Adrenal gland (tissue), 12 donors: ENCODE results near the gene POLR1H. TPM values are rescaled to one million over a fixed set of nuclear protein-coding genes. Genes with fewer than 3 reads are reported as not detected.

ENCODE experiments used
- DNase-seq, 7 donors: peaks; one replicate each; pipeline ENCODE4 v3.0.0-alpha.2; 2019 to 2020
- H3K27ac ChIP-seq, 5 donors: fragments of 200-600 bp; sonication (generic) in 4 of 5; 1 replicate in 3 of 5; 2 replicates in 2 of 5; pipeline versions ENCODE4 v1.5.1 to v1.8.0; 2016 to 2020; ENCODE audit warnings: mild to moderate bottlenecking in 1 of 5
- H3K27me3 ChIP-seq: fragments of 200-600 bp; 2 replicates; pipeline ENCODE4 v1.8.0; 2021
- H3K36me3 ChIP-seq, 2 donors: fragments of 200-600 bp; replicated peaks in 1 of 2; 1 replicate in 1 of 2; 2 replicates in 1 of 2; pipeline versions ENCODE4 v1.5.1 to v1.8.0; 2018 to 2022
- H3K4me1 ChIP-seq, 2 donors: fragments of 200-600 bp; replicated peaks in 1 of 2; 1 replicate in 1 of 2; 2 replicates in 1 of 2; pipeline versions ENCODE4 v1.5.1 to v1.8.0; 2018 to 2021
- H3K4me3 ChIP-seq, 4 donors: fragments of 200-600 bp; sonication (generic) in 3 of 4; one replicate each; pipeline ENCODE4 v1.5.1; 2016 to 2018
- H3K9me3 ChIP-seq, 3 donors: fragments of 200-600 bp; sonication (generic) in 1 of 3; replicated peaks in 1 of 3; 1 replicate in 2 of 3; 2 replicates in 1 of 3; pipeline versions ENCODE4 v1.5.1 to v1.8.0; 2016 to 2021
- CTCF ChIP-seq, 6 experiments: fragments of 450-650 bp in 4 of 6; fragments of 200-600 bp in 2 of 6; sonication (generic) in 1 of 6; IDR thresholded peaks; 1 replicate in 5 of 6; 2 replicates in 1 of 6; pipeline versions ENCODE4 v1.5.1 to v1.8.0; 2016 to 2021; ENCODE audit warnings: antibody characterized with exemption in 6 of 6, mild to moderate bottlenecking in 2 of 6, moderate library complexity in 1 of 6
- POLR2A ChIP-seq, 2 donors: fragments of 450-650 bp; IDR thresholded peaks; one replicate each; pipeline ENCODE4 v1.6.1; 2017; ENCODE audit warnings: antibody characterized with exemption in 2 of 2, mild to moderate bottlenecking in 2 of 2, moderate library complexity in 1 of 2
- WGBS, 4 donors: extraction: QIAGEN DNeasy Blood & Tissue Kit in 2 of 4; methylation state at CpG; one replicate each; pipeline versions ENCODE4 v1.1.5 to v1.1.7; 2013 to 2017; 5-methylcytosine and 5-hydroxymethylcytosine counted together
- intact Hi-C, 2 donors: fragments of 100-400 bp; cut with DNase I; formaldehyde crosslinking; loops; one replicate each; pipeline versions ENCODE4 v1.14.1 to v1.15.0; 2022 to 2023
- polyA plus RNA-seq, 3 donors: library from polyadenylated mRNA; stranded (reverse); fragments of 200-250 nt in 2 of 3; fragments of 350-450 nt in 1 of 3; fragmentation: Illumina TruSeq in 1 of 3; extraction: RNeasy Lipid Tissue Mini Kit (QIAGEN cat#74804) in 1 of 3; gene quantifications; one replicate each; pipeline ENCODE4 v1.2.3, GENCODE V29; 2013 to 2014
- total RNA-seq, 9 donors: library from RNA; depleted of rRNA in 4 of 9; stranded (reverse); fragments of >200 nt in 4 of 9; fragments of 120-200 nt in 1 of 9; fragmentation: NEBNext Ultra II Directional in 1 of 9; extraction: Animal tissue kit (Norgen Biotek cat#: 25700) in 1 of 9; gene quantifications; one replicate each; pipeline versions ENCODE4 v1.1.0 to v1.2.4, GENCODE V29; 2013 to 2023
- donor health status: healthy with polysubstance abuse.
- donor health status: Bipolar disorder and iron deficiency.
- donor health status: DM: yes; HTN: yes; CAD: no.
- donor health status: DM: no; HTN: no; CAD: no.
- donor health status: DM: no; HTN: no; CAD: no.
- donor health status: DM: yes; HTN: yes; CAD: no.

The POLR1H gene
- total and polyA plus RNA-seq, 12 donors, result 6.8 to 75.1 (median 32.4) TPM

- Histone ChIP-seq H3K27me3 (no peaks in the 10 kb centered on the region), H3K36me3 (no peaks in the 10 kb centered on the region), H3K9me3 (no peaks in the 10 kb centered on the region), H3K4me1 (peaks cover 21% of the 10 kb centered on the region in 2 donors), H3K4me3 (no peak overlapping the region), H3K27ac (peak overlapping the region; percentile 74 to 94 (median 87))
- peak; percentile 78 to 97 (median 94) for DNase-seq
- intact Hi-C loops, result no loop called here
- 25 to 29% (median 28%) methylated on average over 10 to 11 of the region's 11 CpGs for WGBS, 4 donors
- TF ChIP-seq POLR2A (IDR thresholded peaks at IDR 0.05) (peak in 1 of 2 donors; percentile 81), CTCF (IDR thresholded peaks at IDR 0.05) (no peak)
Observed at GRCh38 chr6:30091577-30092381, 30.7 kb downstream of the POLR1H start.

- H3K27ac ChIP-seq, result peak overlapping the region in 1 of 5 donors; percentile 89
- 59 to 70% (median 67%) methylated on average over 5 to 6 of the region's 6 CpGs for WGBS, 4 donors
- TF ChIP-seq CTCF (IDR thresholded peaks at IDR 0.05) (no peak), POLR2A (IDR thresholded peaks at IDR 0.05) (no peak)
Observed at GRCh38 chr6:30092852-30093543, 31.9 kb downstream of the POLR1H start.

DNA sequence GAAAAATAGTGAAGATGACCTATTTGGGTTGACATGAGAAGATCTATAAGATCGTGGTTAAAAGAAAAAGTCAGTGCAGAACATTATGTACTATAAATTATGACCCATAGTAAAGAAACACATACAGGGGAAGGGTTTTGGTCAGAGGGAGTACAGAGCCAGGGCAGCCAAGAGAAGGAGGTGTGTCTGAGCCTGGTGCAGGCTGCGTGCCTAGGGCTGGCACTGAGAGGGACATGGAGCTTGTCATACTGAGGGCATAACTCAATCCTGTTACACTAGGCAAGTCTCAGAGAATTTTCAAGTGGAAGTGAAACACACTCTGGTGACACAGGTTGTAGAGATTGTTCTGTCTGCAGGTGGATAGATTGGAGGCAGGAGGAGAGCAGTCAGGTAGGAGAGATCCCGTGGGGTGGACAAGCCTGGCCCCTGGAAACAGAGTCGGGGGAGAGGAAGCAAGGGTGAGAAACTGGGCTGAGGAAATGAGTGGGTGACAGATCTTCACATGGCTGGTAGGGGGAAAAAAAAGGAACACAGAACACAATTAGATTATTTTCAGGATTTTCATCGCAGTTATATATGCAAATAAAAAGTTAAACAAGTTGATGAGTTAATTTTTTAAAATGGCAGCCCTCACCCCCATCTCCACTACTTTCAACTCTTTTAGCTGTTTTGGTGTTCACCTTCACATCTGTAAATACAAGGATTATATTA, 33.0 kb downstream of the POLR1H start:
- H3K4me3 ChIP-seq, result no peak overlapping the region
- H3K27me3 ChIP-seq, result no peaks in the 10 kb centered on the region
- peak overlapping the region in 1 of 5 donors; percentile 89 for H3K27ac ChIP-seq
- H3K36me3 ChIP-seq, result no peaks in the 10 kb centered on the region
- WGBS, 4 donors, result 65 to 76% (median 68%) methylated on average over 5 of the region's 5 CpGs
- DNase-seq, result peak in 2 of 7 donors; percentile 49 to 73
- H3K4me1 ChIP-seq, result peaks cover 21% of the 10 kb centered on the region in 2 donors
- TF ChIP-seq CTCF (IDR thresholded peaks at IDR 0.05), result no peak
- peak in 1 of 2 donors; percentile 30 for TF ChIP-seq POLR2A (IDR thresholded peaks at IDR 0.05)
- H3K9me3 ChIP-seq, result no peaks in the 10 kb centered on the region
- intact Hi-C loops, result no loop called here

More at GRCh38 chr6:30092852-30093543, 31.9 kb downstream of the POLR1H start:
- H3K36me3 ChIP-seq, result no peaks in the 10 kb centered on the region
- no peak overlapping the region for H3K4me3 ChIP-seq
- intact Hi-C loops, result no loop called here
- peaks cover 21% of the 10 kb centered on the region in 2 donors for H3K4me1 ChIP-seq
- H3K27me3 ChIP-seq, result no peaks in the 10 kb centered on the region
- no peaks in the 10 kb centered on the region for H3K9me3 ChIP-seq
- no peak for DNase-seq

DNA sequence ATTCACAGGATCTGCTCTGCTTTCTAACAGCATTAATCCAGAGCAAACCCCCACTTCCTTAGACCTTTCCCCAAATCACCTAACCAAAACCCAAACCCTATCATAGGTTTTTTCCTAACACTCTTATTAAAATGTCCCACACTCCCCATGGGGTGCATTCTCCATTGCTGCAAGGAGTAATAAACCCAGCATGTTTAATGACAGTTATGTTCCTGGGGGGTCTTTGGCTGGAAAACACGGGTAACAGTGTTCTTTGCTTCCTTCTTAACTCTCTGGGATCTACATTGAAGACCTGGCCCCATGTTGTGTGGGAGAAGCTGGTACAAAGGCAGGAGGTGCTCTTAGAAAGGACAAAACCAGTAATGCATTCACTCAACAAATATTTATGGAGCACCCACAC, 35.8 kb downstream of the POLR1H start:
- no peaks in the 10 kb centered on the region for H3K27me3 ChIP-seq

More for the DNA sequence above, 35.8 kb downstream of the POLR1H start:
- TF ChIP-seq CTCF (IDR thresholded peaks at IDR 0.05), result no peak
- TF ChIP-seq POLR2A (IDR thresholded peaks at IDR 0.05), result no peak
- peak overlapping the region in 1 of 5 donors; percentile 89 for H3K27ac ChIP-seq
- H3K36me3 ChIP-seq, result no peaks in the 10 kb centered on the region
- no peaks in the 10 kb centered on the region for H3K9me3 ChIP-seq
- intact Hi-C loops, result no loop called here
- DNase-seq, result no peak
- peaks cover 29 to 31% of the 10 kb centered on the region in 2 donors for H3K4me1 ChIP-seq
- no peak overlapping the region for H3K4me3 ChIP-seq
- WGBS, 4 donors, result 54 to 74% (median 65%) methylated on average over 1 of the region's 1 CpG
